Right lobe of liver (tissue), 6 donors: ENCODE results near the gene FOXP1. TPM values are rescaled to one million over a fixed set of nuclear protein-coding genes. Genes with fewer than 3 reads are reported as not detected.

ENCODE experiments used
- ATAC-seq, 4 donors: fragments of 200-7000 bp; cut with Tn5 transposase; one replicate each; pipeline ENCODE4 v1.9.1; 2020; ENCODE audit warnings: mild to moderate bottlenecking in 4 of 4, moderate library complexity in 4 of 4
- DNase-seq, 3 donors: peaks; one replicate each; pipeline ENCODE4 v3.0.0-alpha.2; 2020
- H3K27ac ChIP-seq, 3 donors: fragments of 200-600 bp; one replicate each; pipeline ENCODE4 v1.8.0; 2022
- H3K27me3 ChIP-seq, 2 donors: fragments of 200-600 bp; one replicate each; pipeline ENCODE4 v1.8.0; 2022
- H3K36me3 ChIP-seq, 4 donors: fragments of 200-600 bp; sonication (generic) in 1 of 4; one replicate each; pipeline versions ENCODE4 v1.5.1 to v1.8.0; 2017 to 2022; ENCODE audit warnings: control low read depth in 1 of 4
- H3K4me1 ChIP-seq, 4 donors: fragments of 200-600 bp; sonication (generic) in 1 of 4; one replicate each; pipeline versions ENCODE4 v1.5.1 to v1.8.0; 2017 to 2022; ENCODE audit warnings: control low read depth in 1 of 4
- H3K4me3 ChIP-seq, 3 donors: fragments of 200-600 bp; one replicate each; pipeline ENCODE4 v1.8.0; 2022
- H3K9me3 ChIP-seq, 4 donors: fragments of 200-600 bp; sonication (generic) in 1 of 4; one replicate each; pipeline versions ENCODE4 v1.5.1 to v1.8.0; 2017 to 2022; ENCODE audit warnings: control low read depth in 1 of 4
- CTCF ChIP-seq, 4 donors: fragments of 200-600 bp in 3 of 4; fragments of 450-650 bp in 1 of 4; IDR thresholded peaks; one replicate each; pipeline versions ENCODE4 v1.5.1 to v1.8.0; 2016 to 2022; ENCODE audit warnings: antibody characterized with exemption in 4 of 4, mild to moderate bottlenecking in 2 of 4
- POLR2A ChIP-seq: fragments of 450-650 bp; IDR thresholded peaks from one replicate; pipeline ENCODE4 v1.6.1; 2017; ENCODE audit warnings: antibody characterized with exemption, mild to moderate bottlenecking
- WGBS: methylation state at CpG from one replicate; pipeline ENCODE4 v1.1.6; 2018; ENCODE audit warnings: low coverage, low lambda C conversion rate; ENCODE audit not compliant: insufficient coverage; ENCODE audit errors: missing lambda C conversion rate; 5-methylcytosine and 5-hydroxymethylcytosine counted together
- intact Hi-C, 2 donors: fragments of 100-400 bp; cut with DNase I; formaldehyde crosslinking; loops; one replicate each; pipeline versions ENCODE4 v1.11.2 to v1.14.1; 2022
- total RNA-seq, 6 experiments: library from RNA; depleted of rRNA in 2 of 6; stranded (reverse); fragments of >200 nt in 2 of 6; fragmentation: NEBNext Ultra II Directional in 3 of 6; extraction: Animal tissue kit (Norgen Biotek cat#: 25700) in 3 of 6; gene quantifications; one replicate each; pipeline versions ENCODE4 v1.1.0 to v1.2.4, GENCODE V29; 2016 to 2023
- donor health status: DM: no; HTN: yes; CAD: no.
- donor health status: DM: no; HTN: no; CAD: no.
- donor health status: DM: no; HTN: no; CAD: no.
- donor health status: DM: no; HTN: yes; CAD: no.
- donor health status: DM: no; HTN: yes; CAD: no.

FOXP1 gene
- total RNA-seq, 6 experiments from 2014 or later = 26.7 to 47.7 (median 35.2) TPM

DNA sequence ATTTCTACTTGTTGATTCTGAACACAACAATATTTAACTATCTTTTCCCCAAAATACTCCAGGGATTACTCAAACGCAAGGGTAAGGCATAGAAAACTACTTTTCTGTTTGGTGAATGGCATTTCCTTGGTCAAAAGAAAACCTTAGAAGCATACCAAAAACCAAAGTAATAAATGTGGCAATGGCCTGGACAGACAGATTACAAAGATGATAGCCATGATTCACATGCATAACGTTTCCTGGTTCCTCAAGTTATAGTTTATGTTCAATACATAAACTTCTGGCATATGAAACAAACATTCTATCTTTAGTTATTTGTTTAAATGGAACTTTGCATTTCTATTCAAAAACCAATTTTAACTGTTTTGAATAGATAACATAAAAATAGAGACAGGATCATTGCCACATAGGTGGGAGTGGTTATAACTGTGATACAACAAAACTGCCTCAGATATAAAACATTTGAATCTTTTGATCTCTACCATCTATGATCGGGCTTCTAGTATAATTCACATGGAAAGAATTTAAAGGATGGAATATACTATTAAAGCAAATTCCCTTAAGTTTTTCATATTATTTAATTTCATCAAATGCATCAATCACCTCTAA lies 32.1 kb downstream of the FOXP1 start:
- no peak overlapping the region for H3K4me3 ChIP-seq
- TF ChIP-seq POLR2A (no peak), CTCF (IDR thresholded peaks at IDR 0.05) (no peak)
- H3K27ac ChIP-seq = no peak overlapping the region
- no peaks in the 10 kb centered on the region for H3K27me3 ChIP-seq
- WGBS = 76% methylated on average over 3 of the region's 3 CpGs
- no peaks in the 10 kb centered on the region for H3K36me3 ChIP-seq
- DNase-seq (no peak), ATAC-seq (no peak)
- intact Hi-C loops = no loop called here
- no peaks in the 10 kb centered on the region for H3K9me3 ChIP-seq
- H3K4me1 ChIP-seq = peaks cover 0 to 25% (median 11%) of the 10 kb centered on the region in 4 donors

- Histone ChIP-seq H3K4me1 (peaks cover 0 to 39% (median 15%) of the 10 kb centered on the region in 4 donors), H3K27me3 (no peaks in the 10 kb centered on the region), H3K9me3 (no peaks in the 10 kb centered on the region), H3K4me3 (no peak overlapping the region), H3K36me3 (no peaks in the 10 kb centered on the region), H3K27ac (no peak overlapping the region)
- intact Hi-C loops = no loop called here
- WGBS = 83% methylated on average over 7 of the region's 7 CpGs
- DNase-seq (no peak), ATAC-seq (no peak)
- TF ChIP-seq POLR2A = no peak
- TF ChIP-seq CTCF (IDR thresholded peaks at IDR 0.05) = no peak
Observed at GRCh38 chr3:71549951-71550350, 33.6 kb downstream of the FOXP1 start.

DNA sequence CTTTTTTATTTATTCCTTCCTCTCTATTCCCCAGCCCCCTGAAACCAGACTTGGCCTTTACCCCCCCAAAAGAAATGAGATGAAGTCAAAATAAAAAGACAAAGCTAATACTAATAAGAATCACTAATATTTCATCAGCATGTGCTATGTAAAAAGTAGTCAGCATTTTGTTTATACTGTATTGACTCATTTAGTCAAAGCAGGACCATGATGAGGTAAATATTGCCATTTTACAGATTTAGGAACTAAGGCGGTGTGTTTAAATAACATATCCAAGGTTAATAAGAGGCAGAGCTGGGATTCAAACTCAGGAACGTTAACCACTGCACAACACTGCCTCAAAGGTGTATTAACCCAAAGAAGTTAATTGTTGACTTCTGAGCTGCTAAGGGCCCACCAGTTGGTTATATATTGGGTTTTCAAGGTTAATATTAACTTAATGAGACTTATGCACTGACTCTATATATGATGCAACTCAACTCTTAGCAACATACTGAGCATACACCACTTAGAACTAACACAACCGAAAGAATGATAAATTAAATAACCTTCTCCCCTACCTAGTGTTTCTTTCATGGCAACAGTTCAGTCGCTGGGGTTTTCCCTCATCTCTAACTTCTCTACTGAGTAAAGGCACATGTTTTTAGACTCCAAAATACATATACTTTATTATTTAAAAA lies 34.7 kb downstream of the FOXP1 start:
- H3K4me3 ChIP-seq = no peak overlapping the region
- TF ChIP-seq CTCF (IDR thresholded peaks at IDR 0.05) (no peak), POLR2A (no peak)
- H3K27ac ChIP-seq = peak overlapping the region in 2 of 3 donors; percentile 19 to 64
- H3K4me1 ChIP-seq = peaks cover 0 to 44% (median 16%) of the 10 kb centered on the region in 4 donors
- WGBS = 58% methylated on average over 4 of the region's 4 CpGs
- no peaks in the 10 kb centered on the region for H3K27me3 ChIP-seq
- no peaks in the 10 kb centered on the region for H3K36me3 ChIP-seq
- ATAC-seq (peak in 2 of 4 donors; percentile 7 to 20), DNase-seq (no peak)
- intact Hi-C loops = no loop called here
- no peaks in the 10 kb centered on the region for H3K9me3 ChIP-seq

- peak; percentile 94 to 96 (median 94) for ATAC-seq
- H3K27ac ChIP-seq = peak overlapping the region; percentile 26 to 64 (median 50)
- H3K4me1 ChIP-seq = peaks cover 0 to 44% (median 16%) of the 10 kb centered on the region in 4 donors
- TF ChIP-seq CTCF (IDR thresholded peaks at IDR 0.05) (no peak), POLR2A (no peak)
- WGBS = 57% methylated on average over 1 of the region's 4 CpGs
- no peaks in the 10 kb centered on the region for H3K36me3 ChIP-seq
- H3K27me3 ChIP-seq = no peaks in the 10 kb centered on the region
- no peak overlapping the region for H3K4me3 ChIP-seq
- peak in 1 of 3 donors; percentile 58 for DNase-seq
- H3K9me3 ChIP-seq = no peaks in the 10 kb centered on the region
- intact Hi-C loops = no loop called here
Observed at GRCh38 chr3:71547249-71548198, 36.0 kb downstream of the FOXP1 start.
